ENCODE measurements around the gene ALDH7A1. TPM values are rescaled to one million over a fixed set of nuclear protein-coding genes. Genes with fewer than 3 reads are reported as not detected.
A peak's percentile ranks its signal among the peaks of the same experiment; 100 is the strongest.
"Not testable (repeated sequence)": the region's sequence is repeated elsewhere in the genome, so short reads cannot be mapped to it uniquely, and the experiment has no call there.

The ALDH7A1 gene
- total RNA-seq, 1 donor from 2014 or later, result 40.2 TPM

DNA sequence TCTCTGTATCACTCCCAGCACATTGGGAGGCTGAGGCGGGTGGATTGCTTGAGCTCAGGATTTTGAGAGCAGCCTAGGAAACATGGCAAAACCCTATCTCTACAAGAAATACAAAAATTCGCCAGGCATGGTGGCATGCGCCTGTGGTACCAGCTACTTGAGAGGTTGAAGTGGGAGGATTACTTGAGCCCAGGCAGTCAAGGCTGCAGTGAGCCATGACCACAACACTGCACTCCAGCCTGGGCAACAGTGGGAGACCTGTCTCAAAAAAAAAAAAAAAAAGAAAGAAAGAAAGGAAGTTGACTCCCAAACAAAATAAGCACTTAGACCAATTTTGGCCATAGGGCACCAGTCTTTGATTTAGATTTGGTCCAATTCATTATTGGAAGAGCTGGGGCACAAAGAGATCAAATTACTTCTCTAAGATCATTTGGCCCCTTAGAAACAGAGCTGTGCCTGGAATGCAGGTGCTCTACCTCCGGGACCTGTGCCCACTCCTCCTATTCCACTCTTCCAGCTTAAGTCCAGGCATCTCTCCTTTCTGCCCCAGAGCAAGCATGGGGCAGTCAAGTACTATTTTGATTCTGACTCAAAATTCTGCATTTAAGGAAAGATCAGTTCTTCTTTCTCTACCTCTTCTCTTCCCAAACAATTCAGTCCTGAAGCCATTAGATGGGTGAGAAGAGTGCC is 59.0 kb downstream of the ALDH7A1 start:
- no peak for DNase-seq (ENCODE audit: low read depth in 2 of 2)

DNA sequence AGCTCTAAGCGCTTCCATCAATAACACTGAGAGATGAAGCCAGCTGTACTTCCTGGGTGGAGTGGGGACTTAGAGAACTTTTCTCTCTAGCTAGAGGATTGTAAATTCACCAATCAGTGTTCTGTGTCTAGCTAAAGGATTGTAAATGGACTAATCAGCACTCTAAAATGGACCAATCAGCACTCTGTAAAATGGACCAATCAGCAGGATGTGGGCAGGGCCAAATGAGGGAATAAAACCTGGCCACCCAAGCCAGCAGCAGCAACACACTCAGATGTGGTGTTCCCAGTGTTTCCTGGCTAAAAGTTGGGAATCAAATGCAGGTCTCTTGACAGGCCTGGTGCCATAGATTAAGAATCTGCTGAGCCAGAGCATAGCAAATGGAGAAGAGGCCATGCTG is 60.5 kb downstream of the ALDH7A1 start:
- no peak for DNase-seq (ENCODE audit: low read depth in 2 of 2)

DNA sequence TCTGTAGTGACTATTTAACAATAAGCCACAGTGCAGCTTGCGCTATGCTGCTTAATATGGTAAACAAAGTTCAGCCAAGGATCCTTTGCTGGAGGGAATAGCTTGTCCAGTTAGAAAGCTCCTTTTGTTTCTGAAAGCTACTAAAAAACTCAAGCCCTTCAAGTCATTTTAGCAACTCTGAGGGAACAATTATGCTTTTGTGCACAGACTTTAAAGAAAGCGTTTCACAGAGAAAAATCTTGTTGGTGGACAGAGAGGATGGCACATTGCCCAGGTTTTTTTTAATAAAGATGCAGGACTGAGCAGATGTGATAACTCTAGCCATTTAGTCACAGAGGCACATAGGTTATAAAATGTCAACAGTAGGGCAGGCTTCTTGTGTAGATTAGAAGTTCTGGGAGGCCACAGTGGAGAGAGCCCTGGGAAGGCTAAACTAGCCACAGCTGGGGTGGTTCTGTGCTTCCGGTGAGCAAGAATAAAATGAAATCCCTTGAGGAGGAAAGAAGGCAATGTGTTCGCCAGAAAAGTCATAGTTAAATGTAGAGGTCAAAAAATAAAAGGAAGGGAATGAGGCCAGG is 63.4 kb downstream of the ALDH7A1 start:
- DNase-seq (ENCODE audit: low read depth in 2 of 2), result no peak

DNA sequence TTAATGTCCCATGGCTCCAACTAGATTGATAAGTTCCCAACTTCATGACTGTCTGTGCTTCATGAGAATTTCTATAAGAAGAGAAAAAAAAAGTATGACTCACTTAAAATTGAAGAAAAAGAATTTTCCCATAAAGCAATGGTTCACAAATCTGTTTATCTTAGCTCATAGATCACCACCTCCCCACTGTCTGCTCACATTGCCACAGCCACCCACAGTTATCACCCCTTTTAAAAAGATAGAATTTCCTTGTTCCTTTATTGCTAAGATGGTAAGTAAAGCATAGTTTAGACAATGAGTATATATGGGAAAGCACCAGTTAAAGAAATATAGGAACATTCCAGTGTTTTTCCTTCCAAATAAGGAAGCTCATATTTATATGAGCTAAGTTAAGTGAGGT is 67.1 kb downstream of the ALDH7A1 start:
- no peak for DNase-seq (ENCODE audit: low read depth in 2 of 2)

DNA sequence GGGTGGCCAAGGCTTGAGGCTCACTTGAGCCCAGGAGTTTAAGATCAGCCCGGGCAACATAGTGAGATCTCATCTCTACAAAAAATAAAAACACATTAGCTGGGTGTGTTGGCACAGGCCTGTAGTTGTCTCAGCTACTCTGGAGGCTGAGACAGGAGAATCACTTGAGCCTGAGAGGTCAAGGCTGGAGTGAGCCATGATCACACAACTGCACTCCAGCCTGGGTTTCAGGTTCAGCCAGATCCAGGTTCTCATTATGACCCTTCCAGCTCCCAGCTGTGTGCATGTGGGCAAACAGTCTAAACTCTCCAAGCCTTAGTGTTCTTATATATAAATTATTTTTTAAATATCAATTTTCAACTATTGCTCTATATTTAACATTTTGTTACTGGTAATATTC is 67.9 kb downstream of the ALDH7A1 start:
- no peak for DNase-seq (ENCODE audit: low read depth in 2 of 2)

DNA sequence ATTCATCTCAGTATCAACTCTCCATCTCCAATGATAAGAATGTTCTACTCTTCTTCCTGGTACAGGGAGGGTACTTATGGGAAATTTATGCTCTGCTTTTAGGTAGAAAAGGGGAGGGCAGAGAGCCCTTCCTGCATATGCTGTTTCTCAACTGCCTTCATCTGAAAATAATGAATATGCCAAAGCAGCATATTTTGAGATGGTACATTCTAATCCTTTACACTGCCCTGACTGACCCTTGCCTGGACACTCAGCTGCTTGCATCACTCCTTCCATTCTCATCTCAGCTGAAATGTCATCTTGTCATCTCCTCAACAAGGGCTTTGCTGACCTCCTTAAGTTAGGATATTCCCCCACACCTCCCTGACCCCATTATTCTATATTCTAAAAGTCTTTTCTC is 68.5 kb downstream of the ALDH7A1 start:
- no peak for DNase-seq (ENCODE audit: low read depth in 2 of 2)

DNA sequence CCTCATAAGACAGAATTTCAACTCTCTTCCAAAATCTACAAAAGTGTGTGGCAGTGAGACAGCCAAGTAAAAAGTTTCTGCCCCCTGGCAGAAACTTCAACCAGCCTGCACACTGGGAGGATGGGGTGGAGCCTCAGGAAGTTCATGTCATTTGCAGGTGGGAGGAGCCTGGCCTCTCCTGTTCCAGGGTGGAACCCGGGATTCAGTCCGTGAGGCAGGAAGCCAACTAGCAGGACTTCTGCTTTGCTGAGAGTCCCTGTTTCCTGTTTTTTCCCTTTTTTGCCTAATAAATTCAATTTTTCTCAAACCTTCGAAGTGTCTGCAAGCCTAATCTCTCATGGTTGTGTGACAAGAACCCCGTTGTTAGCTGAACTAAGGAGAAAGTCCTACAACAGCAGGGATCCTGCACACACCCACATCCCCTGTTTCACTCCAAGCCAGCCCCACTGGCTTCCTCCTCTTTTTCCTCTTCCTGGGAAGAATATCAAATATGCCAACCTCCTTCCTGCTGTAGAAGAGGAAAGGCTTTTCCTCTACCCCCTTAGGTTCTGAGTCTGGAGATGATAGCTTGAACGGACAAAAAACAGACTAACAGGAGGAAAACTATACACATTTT is 69.3 kb downstream of the ALDH7A1 start:
- peak; percentile 30 to 33 for DNase-seq (ENCODE audit: low read depth in 2 of 2)

DNA sequence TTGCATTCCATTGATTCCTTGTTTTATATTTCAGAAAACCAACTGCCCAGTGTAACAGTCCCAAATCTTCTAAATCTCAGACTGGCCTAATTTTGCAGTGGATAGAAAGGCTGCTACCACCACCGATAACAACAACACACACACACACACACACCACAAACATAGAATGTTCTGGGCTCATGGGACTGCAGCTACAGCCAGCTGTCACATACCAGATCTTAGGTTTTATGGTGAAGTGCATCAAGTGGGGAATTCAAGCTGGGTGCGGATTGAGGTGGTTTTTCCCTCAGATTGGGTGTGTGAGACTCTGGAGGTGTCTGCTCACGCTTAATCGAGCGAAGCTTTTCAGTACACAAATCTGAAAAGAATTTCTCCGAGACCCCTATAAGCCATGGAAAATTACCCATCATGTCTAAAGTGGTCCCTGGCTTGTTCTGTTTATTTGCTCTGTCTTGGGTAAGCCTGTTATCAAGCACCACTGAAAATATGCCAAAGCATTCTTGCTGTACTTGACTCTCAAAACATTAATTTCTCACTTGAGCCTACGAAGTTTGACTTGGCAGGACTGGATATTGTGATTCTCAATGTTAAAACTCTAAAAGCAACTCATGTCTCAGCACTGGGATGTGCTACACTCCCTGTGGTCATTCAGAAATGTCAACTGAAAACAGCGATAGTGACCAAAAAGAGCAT is 71.1 kb downstream of the ALDH7A1 start:
- DNase-seq (ENCODE audit: low read depth in 2 of 2), result no peak

DNA sequence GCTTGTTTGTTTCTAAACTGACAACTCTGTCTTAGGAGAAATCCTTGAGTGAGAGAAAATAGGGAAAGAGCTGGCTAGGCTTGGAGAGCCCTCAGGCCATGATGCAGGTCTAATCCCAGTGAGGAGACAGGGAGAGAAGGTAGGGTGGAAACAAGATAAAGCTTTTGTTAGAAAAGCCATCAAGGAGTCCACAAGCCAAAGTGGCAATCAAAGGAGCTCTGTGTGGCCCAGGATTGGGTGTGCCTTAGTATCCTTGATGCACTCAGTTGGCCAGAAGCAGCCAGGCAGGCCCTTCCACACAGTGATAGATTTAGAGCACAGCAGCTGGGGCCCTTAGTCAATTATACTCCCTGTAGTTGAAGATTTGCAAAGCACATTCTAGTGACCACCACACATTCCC is 73.9 kb downstream of the ALDH7A1 start:
- DNase-seq (ENCODE audit: low read depth in 2 of 2), result no peak

DNA sequence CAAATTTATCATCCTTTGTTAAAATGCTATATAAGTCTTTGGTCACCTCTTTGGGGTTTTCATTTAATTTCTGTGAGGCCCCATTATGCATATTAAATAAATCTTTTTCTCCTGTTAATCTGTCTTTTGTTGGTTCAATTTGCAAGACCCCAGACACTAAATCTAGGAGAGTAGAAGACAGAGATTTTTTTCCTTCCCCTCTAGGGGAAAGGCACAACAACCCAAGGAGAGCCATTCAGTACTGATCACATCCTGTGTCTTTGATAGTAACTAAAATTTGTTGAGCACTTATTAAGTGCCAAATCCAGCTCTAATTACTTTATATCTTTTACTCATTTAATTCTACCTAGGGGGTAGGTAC is 74.4 kb downstream of the ALDH7A1 start:
- DNase-seq (ENCODE audit: low read depth in 2 of 2), result no peak

DNA sequence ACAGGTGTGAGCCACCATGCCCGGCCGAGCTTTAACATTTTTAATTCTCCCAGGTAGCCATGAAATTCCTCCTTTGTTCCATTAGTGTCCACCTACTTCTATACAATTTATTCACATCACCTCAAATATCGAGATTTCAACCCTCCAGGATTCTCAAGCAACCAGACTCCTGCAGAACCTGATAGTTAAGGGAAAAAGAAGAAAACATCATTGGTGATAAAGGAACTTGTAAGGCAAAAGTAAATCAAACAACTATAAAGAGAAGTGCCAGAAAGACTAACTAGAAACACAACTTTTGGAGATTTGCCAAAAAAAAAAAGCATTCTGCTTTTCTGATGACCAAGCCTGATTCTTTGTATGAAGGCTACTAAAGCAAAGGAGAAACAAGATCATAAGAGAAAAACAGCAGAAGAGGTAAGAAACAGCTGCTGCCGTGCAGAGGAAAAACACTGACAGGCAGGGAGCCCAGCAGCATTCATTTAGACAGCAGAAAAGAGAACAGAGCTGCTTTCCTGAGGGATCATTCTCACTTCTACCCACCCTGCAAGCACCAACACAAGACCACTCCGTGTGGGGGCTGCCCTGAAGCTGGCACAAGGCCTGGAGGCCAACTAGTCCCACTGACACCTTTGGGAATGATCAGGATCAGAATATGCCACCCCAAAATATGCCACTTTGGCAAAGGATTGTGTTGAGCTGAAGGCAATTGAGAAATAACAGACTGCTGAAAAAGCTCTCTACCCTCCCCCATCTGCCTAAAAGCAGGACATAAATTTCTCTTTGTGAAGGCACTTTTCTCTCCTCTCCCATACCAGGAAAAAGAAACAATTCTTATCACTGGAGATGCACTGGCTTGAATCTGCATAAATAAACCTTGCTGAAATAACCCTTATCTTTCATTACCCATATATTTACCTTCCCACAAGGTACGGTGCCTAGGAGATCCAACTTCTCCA is 75.1 kb downstream of the ALDH7A1 start:
- DNase-seq (ENCODE audit: low read depth in 2 of 2), result peak in 1 of 2 donors; percentile 7

DNA sequence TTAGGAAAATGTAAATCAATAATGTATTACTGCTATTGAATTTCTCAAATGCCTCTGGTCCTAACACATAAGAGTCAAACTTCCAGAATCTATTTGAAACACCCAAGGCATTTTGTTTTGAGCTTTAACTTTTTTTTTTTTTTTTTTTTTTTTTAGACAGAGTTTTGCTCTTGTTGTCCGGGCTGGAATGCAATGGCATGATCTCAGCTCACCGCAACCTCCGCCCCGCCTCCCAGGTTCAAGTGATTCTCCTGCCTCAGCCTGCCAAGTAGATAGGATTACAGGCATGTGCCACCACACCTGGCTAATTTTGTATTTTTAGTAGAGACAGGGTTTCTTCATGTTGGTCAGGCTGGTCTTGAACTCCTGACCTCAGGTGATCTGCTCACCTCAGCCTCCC is 75.8 kb downstream of the ALDH7A1 start:
- not testable (repeated sequence) for DNase-seq (ENCODE audit: low read depth in 2 of 2)

DNA sequence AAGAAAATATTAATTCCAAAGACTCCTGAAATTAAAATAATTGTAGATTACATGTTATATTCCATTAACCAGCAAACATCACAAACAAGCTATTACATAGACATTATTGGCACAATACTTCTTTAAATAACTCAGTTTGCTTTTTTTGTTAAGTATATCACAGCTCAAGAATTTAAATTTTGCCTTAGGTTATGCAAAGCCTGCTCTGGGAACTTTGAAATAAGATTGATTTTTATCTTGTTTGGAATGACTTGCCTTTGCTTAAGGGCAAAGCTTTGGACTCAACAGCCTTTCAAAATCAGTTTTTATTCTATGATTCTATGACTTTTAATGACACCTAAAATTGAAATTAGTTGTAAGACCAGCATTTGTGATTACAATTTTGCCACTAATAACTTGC is 78.2 kb downstream of the ALDH7A1 start:
- no peak for DNase-seq (ENCODE audit: low read depth in 2 of 2)

DNA sequence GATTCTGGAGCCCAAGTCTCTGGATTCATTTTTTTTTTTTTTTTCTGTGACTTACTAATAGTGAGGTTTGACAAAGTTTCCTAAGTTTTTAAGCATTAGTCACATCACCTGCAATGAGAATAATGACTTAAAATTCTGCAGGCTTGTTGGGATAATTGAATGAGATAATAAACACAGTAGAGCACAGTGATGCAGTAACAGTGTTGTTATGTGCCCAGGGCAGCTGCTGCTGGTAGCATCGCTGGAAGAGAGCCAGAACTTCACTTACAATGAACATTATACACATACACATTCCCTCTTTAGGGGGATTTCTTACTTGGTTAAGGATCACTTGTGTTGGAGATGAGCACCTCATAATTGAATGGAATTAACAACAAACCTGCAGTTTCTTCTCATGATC is 78.9 kb downstream of the ALDH7A1 start:
- DNase-seq (ENCODE audit: low read depth in 2 of 2), result peak in 1 of 2 donors; percentile 36

DNA sequence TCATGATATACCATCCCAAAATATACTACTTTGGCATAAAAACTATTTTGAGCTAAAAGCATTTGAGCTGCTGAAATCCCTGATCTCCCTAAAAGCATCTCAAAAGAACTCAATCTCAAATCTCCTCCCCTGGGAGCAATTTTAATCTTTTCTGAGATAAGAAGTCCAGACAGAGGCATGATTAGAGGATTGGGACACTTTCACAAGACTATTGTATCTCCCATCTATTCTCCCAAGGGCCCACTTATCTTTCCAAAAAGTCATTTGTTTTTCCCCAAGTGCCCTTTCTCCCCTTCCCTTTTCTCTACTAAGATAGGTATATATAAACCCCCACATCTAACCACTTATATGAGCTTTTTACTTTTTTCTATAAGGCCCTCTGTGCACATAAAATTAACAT is 79.7 kb downstream of the ALDH7A1 start:
- DNase-seq (ENCODE audit: low read depth in 2 of 2), result no peak

DNA sequence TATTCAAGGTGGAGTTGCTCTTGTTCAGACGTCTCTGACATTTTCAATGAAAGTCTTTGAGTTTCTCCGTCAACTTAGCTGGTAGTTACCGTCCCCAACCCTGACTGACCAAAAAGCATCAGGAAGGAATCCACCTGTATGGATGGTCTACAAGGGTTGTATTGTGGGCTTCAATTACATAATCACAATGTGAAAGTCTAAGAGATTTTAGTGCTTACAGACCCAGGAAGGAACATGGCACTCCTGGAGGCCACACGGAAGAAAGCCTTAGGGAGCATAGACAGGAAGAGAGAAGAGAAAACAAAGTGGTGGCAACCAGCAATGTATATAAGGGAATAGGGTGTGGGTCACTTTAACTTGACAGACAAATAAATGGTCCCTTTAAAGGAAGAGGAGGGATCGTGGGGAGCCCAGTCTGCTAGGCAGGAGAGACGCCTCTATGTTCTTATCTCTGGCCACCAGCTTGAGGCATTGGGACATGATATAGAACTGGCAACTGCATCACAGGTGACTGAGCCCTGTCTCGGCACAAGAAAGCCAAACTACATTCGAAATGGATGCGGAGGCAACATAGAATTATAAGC is 80.4 kb downstream of the ALDH7A1 start:
- no peak for DNase-seq (ENCODE audit: low read depth in 2 of 2)

DNA sequence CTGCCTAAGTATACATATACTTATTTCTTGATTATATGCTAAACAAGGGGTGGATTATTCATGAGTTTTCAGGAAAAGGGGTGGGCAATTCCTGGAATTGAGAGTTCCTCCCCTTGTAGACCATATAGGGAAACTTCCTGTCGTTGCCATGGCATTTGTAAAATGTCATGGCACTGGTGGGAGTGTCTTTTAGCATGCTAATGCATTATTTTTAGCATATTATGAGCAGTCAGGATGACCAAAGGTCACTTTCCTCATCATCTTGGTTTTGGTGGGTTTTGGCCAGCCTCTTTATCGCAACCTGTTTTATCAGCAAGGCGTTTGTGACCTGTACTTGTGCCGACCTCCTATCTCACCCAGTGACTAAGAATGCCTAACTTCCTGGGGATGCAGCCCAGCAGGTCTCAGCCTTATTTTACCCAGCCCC is 80.9 kb downstream of the ALDH7A1 start:
- peak in 1 of 2 donors; percentile 4 for DNase-seq (ENCODE audit: low read depth in 2 of 2)

DNA sequence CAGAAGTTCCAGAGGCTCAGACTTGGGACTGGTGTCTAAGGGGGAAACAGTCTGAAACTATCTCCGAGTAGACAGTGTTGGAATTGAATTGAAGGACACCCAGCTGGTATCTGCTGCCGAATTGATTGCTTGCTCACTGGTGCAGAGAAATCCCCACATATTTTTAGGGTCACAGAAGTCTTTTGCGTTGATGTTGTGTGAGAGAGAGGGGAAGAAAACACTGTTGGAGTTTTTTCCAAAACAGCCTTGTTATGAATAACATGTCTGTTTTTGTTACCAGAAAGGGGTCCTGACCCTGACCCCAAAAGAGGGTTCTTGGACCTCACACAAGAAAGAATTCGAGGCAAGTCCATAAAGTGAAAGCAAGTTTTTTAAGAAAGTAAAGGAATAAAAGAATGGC is 81.3 kb downstream of the ALDH7A1 start:
- DNase-seq (ENCODE audit: low read depth in 2 of 2), result no peak

DNA sequence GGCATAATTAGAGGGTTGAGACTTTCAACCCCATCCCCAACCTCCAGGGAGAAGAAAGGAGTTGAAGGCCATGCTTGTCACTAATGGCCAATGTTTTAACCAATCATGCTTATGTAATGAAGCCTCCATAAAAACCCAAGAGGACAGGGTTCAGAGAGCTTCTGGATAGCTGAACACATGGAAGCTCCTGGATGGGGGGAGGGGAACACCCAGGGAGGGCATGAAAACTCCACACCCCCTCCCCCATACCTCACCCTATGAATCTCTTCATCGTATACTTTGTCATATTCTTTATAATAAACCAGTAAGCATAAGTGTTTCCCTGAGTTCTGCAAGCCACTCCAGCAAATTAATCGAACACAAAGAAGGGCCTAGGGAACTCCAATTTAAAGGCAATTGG is 81.7 kb downstream of the ALDH7A1 start:
- no peak for DNase-seq (ENCODE audit: low read depth in 2 of 2)

DNA sequence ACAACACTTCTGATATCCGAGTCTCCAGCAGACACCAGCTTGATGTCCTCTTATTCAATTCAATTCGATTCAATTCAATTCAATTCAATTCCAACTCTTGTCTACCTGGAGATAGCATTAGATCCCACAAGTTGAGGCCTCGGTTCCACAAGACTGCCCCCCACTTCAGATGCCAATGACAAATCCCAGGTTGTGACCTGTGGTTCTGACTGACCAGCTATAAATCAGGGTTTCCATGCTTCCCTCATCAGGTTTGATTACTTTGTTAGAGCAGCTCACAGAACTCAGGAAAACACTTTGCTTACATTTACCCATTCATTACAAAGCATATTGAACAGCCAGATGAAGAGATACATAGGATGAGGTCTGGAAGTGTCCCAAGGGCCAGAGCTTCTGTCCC is 82.6 kb downstream of the ALDH7A1 start:
- no peak for DNase-seq (ENCODE audit: low read depth in 2 of 2)

DNA sequence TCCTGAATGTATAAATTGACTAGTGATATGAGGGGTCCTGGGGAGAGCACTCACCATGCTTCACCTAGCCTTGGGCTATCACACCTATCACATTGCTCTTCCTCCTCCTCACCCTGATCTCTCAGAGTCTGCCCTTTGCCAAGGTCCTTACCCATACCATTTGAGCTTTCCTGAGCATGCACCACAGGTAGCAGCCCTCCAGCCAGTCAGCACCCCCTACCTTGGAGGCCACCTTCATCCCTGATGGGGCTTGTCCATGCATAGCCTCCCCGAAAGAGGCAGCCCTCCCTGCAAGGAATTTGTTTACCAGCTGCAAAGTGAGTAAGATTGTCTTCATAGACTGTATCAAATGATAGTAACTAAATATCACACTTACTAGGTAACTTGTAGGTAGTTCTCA is 83.1 kb downstream of the ALDH7A1 start:
- DNase-seq (ENCODE audit: low read depth in 2 of 2), result no peak
